ENCODE measurements around the gene CADPS2.

DNA sequence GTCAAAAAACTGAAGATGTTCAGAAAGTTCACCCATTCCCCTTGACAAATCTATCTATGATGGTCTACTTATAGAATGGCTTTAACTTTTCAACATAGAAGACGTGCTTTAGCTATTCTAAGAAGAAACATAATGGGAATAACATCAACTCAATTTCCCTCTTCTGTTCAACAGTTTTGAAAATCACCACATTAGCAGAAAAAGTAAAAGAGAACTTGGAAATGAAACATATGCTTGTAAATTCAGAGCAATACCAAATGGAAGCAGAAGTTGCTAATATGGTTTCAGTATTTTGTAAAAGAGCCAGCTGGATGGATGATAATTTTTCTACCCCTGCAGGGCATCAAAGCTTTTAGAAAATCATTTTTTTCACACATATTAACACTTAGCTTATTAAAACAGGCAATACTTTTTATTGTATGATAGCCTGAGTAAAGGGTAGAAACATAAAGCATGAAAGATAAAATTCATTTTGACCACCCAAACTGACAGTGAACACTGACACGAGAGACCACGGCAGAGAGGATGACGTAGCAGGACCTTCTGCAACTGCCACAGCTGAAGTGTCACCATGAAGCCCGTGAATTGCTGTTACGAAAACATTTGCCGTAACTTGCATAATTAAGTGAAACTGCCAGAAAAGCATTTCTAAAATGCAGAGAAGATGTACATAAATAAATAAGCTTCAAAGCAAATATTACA, 542.5 kb downstream of the CADPS2 start:
- TF ChIP-seq POLR2A (IDR thresholded peaks at IDR 0.05) (no peak), CTCF (IDR thresholded peaks at IDR 0.05) (no peak)

All from body of pancreas (tissue), 4 donors.